HG03469 (cell line): ENCODE measurements around the gene WASF3.

Experiments
- ATAC-seq: cut with Tn5 transposase; IDR thresholded peaks from one replicate; pipeline ENCODE4 v1.9.1; 2021; ENCODE audit warnings: mild to moderate bottlenecking, moderate library complexity, moderate number of reproducible peaks; ENCODE audit not compliant: unreplicated experiment

WASF3 gene

GRCh38 chr13:26585136-26585535 is 27.7 kb downstream of the WASF3 start:
- no peak for ATAC-seq

DNA sequence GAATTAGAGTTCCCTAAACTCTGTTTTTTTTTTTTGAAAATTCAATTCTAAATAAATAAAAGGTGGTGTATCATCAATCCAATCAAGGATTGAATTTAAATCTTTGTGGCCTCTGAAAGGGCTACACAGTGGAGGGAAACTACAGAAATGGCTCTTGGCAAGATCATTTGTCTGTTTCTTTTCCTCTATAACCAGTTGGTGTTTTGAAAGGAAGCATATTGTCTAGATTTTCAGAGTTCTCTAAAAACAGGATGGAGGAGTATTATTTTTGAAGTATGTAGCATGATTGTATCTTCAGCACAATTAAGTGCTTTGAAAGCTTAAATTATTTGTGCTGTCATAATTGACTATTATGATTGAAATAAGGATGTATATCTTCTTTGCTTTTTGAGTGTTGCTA is 29.8 kb downstream of the WASF3 start:
- ATAC-seq = no peak

DNA sequence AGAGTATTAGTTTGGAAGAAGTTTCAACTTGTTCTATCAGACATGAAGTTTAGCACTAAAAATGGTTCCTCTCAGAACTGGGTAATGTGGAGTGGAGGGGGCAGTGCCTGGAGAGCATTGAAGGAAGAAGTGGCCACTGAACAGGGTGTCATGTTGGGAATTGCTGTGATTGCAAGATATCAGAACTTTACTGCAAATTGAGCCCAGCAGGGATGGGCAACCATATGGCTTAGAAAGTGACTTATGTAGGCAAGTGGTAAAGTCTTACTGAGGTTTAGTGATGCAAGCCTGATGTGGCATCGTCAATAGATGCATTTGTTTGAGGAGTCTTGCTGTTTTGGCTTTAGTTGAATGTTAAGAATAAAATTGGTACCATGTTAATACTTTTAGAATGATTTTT is 31.7 kb downstream of the WASF3 start:
- ATAC-seq = no peak

GRCh38 chr13:26589754-26590153 is 32.3 kb downstream of the WASF3 start:
- no peak for ATAC-seq

DNA sequence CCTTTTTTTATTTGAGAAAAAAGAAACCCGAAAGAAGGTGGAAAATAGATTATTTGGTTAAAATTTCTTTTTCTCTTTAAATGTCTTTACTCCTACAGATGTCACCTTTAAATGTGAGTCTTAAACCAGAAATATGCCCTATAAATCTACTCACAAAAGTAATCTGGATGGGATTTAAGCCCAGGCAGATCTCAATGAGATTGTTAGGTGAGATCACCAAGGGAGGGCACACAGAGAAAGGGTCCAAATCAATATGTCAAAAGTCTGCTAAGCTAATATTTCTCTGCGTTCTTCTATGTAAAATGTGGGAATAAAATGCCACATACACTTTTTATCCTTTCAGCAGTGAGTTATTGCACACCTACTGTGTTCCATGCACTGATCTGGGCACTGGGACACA is 32.9 kb downstream of the WASF3 start:
- no peak for ATAC-seq

GRCh38 chr13:26590951-26591350 is 33.5 kb downstream of the WASF3 start:
- ATAC-seq = no peak

- no peak for ATAC-seq
These were observed 34.2 kb downstream of the WASF3 start for GRCh38 chr13:26591672-26592071.

DNA sequence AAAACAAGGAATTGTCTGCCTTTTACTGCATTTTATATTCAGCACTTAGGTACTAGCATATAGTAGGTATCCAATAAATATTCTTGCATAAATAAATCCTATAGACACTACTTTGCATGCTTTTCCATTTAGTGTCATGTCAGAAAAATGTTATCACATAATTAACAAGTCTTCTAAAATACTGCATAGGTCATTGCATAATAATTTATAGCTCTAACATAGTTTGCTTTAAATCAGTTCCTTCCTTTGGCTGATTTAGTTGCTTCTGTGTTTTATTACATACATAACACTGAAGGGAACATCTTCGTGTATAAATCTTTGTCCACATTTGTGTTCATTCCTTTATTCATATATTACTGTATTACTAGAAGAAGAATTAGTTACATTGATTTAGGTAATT is 36.2 kb downstream of the WASF3 start:
- ATAC-seq = no peak

GRCh38 chr13:26594363-26594762 is 36.9 kb downstream of the WASF3 start:
- ATAC-seq = no peak

DNA sequence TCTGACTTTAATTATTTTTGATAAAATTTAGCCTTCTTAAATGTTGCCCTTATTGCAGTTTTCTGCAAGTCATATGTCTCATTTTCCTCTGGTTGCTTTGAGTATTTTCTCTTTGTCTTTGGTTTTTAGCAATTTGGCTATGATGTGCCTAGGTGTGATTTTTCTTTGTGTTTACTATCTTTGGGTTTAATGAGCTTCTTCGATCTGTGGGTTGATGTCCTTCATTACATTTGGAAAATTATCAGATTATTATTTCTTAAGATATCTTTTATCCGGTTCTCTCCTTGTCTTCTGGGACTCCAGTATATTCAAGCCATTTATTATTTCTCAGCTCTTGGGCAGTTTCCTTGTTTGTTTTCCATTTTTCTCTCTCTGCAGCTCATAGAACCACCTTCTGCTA is 39.0 kb downstream of the WASF3 start:
- ATAC-seq = no peak

- ATAC-seq = no peak
These were observed 41.9 kb downstream of the WASF3 start for GRCh38 chr13:26599403-26599802.

- ATAC-seq = no peak
These were observed 42.4 kb downstream of the WASF3 start for GRCh38 chr13:26599860-26600259.

- no peak for ATAC-seq
These were observed 42.9 kb downstream of the WASF3 start for GRCh38 chr13:26600343-26600742.

- peak; percentile 76 for ATAC-seq
These were observed 44.2 kb downstream of the WASF3 start for GRCh38 chr13:26601669-26602068.

GRCh38 chr13:26602783-26603182 is 45.3 kb downstream of the WASF3 start:
- no peak for ATAC-seq

GRCh38 chr13:26604784-26605545 is 47.5 kb downstream of the WASF3 start:
- ATAC-seq = no peak

DNA sequence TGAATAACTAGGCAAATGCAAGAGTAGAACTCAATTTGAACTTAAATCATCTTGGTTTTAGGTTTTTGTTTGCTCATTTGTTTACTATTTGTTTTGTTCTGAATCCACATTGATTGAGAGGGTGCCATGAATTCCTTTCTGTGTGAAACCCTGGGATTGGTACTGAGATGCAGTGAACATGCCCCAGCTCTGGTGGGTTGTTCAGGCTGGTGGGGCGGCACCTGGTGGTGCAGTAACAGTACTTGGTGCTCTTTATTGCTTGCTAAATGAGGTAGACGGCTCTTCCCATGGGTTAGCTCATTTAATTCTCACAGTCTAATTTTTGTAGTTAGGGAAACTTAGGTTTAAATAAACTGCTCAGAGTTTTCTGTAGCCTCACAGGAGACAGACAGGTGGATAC is 48.4 kb downstream of the WASF3 start:
- ATAC-seq = no peak

- ATAC-seq = no peak
These were observed 49.1 kb downstream of the WASF3 start for GRCh38 chr13:26606631-26607030.

DNA sequence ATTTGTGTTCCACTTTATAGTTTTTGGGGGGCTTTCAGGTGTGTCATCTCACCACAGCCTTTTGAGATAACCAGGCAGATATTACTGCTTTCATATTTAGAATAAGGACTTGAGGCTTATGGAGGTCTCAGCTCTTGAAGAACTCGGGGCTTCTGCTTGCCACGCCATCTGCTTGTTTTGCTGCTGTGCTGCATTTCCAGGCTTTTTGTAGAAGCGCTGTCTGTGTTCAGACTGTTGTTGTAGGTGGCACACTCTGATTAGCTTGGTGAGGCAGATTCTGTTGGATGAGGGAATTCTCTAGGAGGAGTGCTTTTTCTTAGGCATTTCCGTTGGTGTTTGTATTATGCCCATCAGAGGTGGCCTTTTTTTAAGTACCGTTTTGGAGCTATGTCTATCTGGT is 57.2 kb downstream of the WASF3 start:
- ATAC-seq = no peak

DNA sequence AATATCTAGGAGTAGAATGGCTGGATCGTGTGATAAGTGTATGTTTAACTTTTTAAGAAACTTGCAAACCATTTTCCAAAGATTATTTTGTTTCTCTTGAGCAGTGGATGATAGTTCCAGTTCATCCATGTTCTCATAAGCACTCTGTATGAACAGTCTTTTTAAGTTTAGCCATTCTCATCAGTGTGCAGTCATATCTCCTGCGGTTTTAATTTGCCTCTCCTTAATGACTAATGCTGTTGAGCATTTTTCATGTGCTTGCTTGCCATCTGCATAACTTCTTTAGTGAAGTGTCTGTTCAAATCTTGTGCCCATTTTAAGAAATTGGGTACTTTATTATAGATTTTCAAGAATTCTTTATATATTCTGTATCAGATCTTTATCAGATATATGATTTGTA is 58.6 kb downstream of the WASF3 start:
- no peak for ATAC-seq

GRCh38 chr13:26618726-26619125 is 61.2 kb downstream of the WASF3 start:
- ATAC-seq = no peak

GRCh38 chr13:26619358-26619757 is 61.9 kb downstream of the WASF3 start:
- ATAC-seq = no peak

- no peak for ATAC-seq
These were observed 64.4 kb downstream of the WASF3 start for GRCh38 chr13:26621731-26622401.
